ENCODE data around the gene TMEM11. TPM values are rescaled to one million over a fixed set of nuclear protein-coding genes. Genes with fewer than 3 reads are reported as not detected.

Gene TMEM11
- total and polyA plus RNA-seq, 2 experiments from 2014 or later = 29.4 to 66.5 TPM

- no peaks in the 10 kb centered on the region for H4K20me1 ChIP-seq (ENCODE audit: insufficient read depth)
Measured at GRCh38 chr17:21204935-21205334, 9.0 kb downstream of the TMEM11 start.

GRCh38 chr17:21202512-21202911 lies 11.4 kb downstream of the TMEM11 start:
- in situ Hi-C loops (cut with MboI) = no loop called here

More at GRCh38 chr17:21204935-21205334, 9.0 kb downstream of the TMEM11 start:
- H3K9ac ChIP-seq = no peak overlapping the region
- no peaks in the 10 kb centered on the region for H3K9me2 ChIP-seq (ENCODE audit: insufficient read depth)
- peaks cover 32% of the 10 kb centered on the region for H3K4me1 ChIP-seq (ENCODE audit: insufficient read depth)
- TF ChIP-seq EZH2 (IDR thresholded peaks at IDR 0.05; ENCODE audit: insufficient read depth, poor library complexity, severe bottlenecking) = no peak
- no peak for TF ChIP-seq EZH2phosphoT487 (IDR thresholded peaks at IDR 0.05; ENCODE audit: insufficient read depth, low read depth)
- no peak overlapping the region for H3K4me3 ChIP-seq
- no peak for DNase-seq
- no peak overlapping the region for H3K4me2 ChIP-seq (ENCODE audit: unreplicated experiment)
- 0 out of 2 replicates have a peak, but pooled peaks cover 2% of the 10 kb centered on the region for H3F3A ChIP-seq (ENCODE audit: insufficient read depth)
- H3K9me3 ChIP-seq (ENCODE audit: low read depth) = no peaks in the 10 kb centered on the region
- no peak overlapping the region for H3K27ac ChIP-seq
- no peak overlapping the region for H2AFZ ChIP-seq
- peaks cover 6% of the 10 kb centered on the region; the same call in 1 of the 2 replicates for H3K36me3 ChIP-seq (ENCODE audit: low read depth)
- in situ Hi-C loops (cut with MboI) = no loop called here
- peaks cover 100% of the 10 kb centered on the region for H3K79me2 ChIP-seq (ENCODE audit: insufficient read depth)
- no peaks in the 10 kb centered on the region for H3K27me3 ChIP-seq (replicated peaks; ENCODE audit: insufficient read depth)
- 72 to 79% methylated on average over 9 of the region's 9 CpGs for WGBS, 2 experiments (ENCODE audit: low coverage in 1 of 2, low lambda C conversion rate in 2 of 2, missing lambda C conversion rate in 2 of 2)

GRCh38 chr17:21201874-21202273 lies 12.1 kb downstream of the TMEM11 start:
- no peaks in the 10 kb centered on the region for H3K27me3 ChIP-seq (replicated peaks; ENCODE audit: insufficient read depth)
- H3K4me2 ChIP-seq (ENCODE audit: unreplicated experiment) = no peak overlapping the region
- no peak overlapping the region for H2AFZ ChIP-seq
- no peaks in the 10 kb centered on the region for H4K20me1 ChIP-seq (ENCODE audit: insufficient read depth)
- H3F3A ChIP-seq (ENCODE audit: insufficient read depth) = peaks cover 12% of the 10 kb centered on the region; the same call in 1 of the 2 replicates
- peaks cover 27% of the 10 kb centered on the region for H3K4me1 ChIP-seq (ENCODE audit: insufficient read depth)
- no peak for DNase-seq
- H3K9me3 ChIP-seq (ENCODE audit: low read depth) = no peaks in the 10 kb centered on the region
- peak overlapping the region; percentile 33 for H3K27ac ChIP-seq
- in situ Hi-C loops (cut with MboI) = no loop called here
- H3K9ac ChIP-seq = no peak overlapping the region
- no peak overlapping the region for H3K4me3 ChIP-seq
- TF ChIP-seq EZH2phosphoT487 (IDR thresholded peaks at IDR 0.05; ENCODE audit: insufficient read depth, low read depth) (no peak), EZH2 (IDR thresholded peaks at IDR 0.05; ENCODE audit: insufficient read depth, poor library complexity, severe bottlenecking) (no peak)
- peaks cover 100% of the 10 kb centered on the region for H3K79me2 ChIP-seq (ENCODE audit: insufficient read depth)
- 87 to 92% methylated on average over 11 of the region's 11 CpGs for WGBS, 2 experiments (ENCODE audit: low coverage in 1 of 2, low lambda C conversion rate in 2 of 2, missing lambda C conversion rate in 2 of 2)
- H3K9me2 ChIP-seq (ENCODE audit: insufficient read depth) = no peaks in the 10 kb centered on the region
- peaks cover 17% of the 10 kb centered on the region; the same call in 1 of the 2 replicates for H3K36me3 ChIP-seq (ENCODE audit: low read depth)

More at GRCh38 chr17:21202512-21202911, 11.4 kb downstream of the TMEM11 start:
- Histone ChIP-seq H3K9ac (no peak overlapping the region), H3K27me3 (replicated peaks; ENCODE audit: insufficient read depth) (no peaks in the 10 kb centered on the region), H3K79me2 (ENCODE audit: insufficient read depth) (peaks cover 100% of the 10 kb centered on the region), H3K9me3 (ENCODE audit: low read depth) (no peaks in the 10 kb centered on the region), H2AFZ (no peak overlapping the region), H3K4me3 (no peak overlapping the region), H3K36me3 (ENCODE audit: low read depth) (peaks cover 17% of the 10 kb centered on the region; the same call in 1 of the 2 replicates), H4K20me1 (ENCODE audit: insufficient read depth) (no peaks in the 10 kb centered on the region), H3K9me2 (ENCODE audit: insufficient read depth) (no peaks in the 10 kb centered on the region), H3F3A (ENCODE audit: insufficient read depth) (peaks cover 12% of the 10 kb centered on the region; the same call in 1 of the 2 replicates), H3K27ac (no peak overlapping the region), H3K4me1 (ENCODE audit: insufficient read depth) (peaks cover 27% of the 10 kb centered on the region), H3K4me2 (ENCODE audit: unreplicated experiment) (no peak overlapping the region)
- 80 to 82% methylated on average over 10 to 12 of the region's 12 CpGs for whole genome bisulfite sequencing, 2 experiments (ENCODE audit: low coverage in 1 of 2, low lambda C conversion rate in 2 of 2, missing lambda C conversion rate in 2 of 2)
- TF ChIP-seq EZH2phosphoT487 (IDR thresholded peaks at IDR 0.05; ENCODE audit: insufficient read depth, low read depth) = no peak
- TF ChIP-seq EZH2 (IDR thresholded peaks at IDR 0.05; ENCODE audit: insufficient read depth, poor library complexity, severe bottlenecking) = no peak
- no peak for DNase-seq

GRCh38 chr17:21201298-21201595 lies 12.7 kb downstream of the TMEM11 start:
- Histone ChIP-seq H3K27me3 (replicated peaks; ENCODE audit: insufficient read depth) (no peaks in the 10 kb centered on the region), H3K4me1 (ENCODE audit: insufficient read depth) (peaks cover 27% of the 10 kb centered on the region), H3K79me2 (ENCODE audit: insufficient read depth) (peaks cover 100% of the 10 kb centered on the region), H3K9ac (peak overlapping the region; percentile 37), H3K36me3 (ENCODE audit: low read depth) (peaks cover 12% of the 10 kb centered on the region; the same call in 1 of the 2 replicates), H3K27ac (peak overlapping the region; percentile 33), H3F3A (ENCODE audit: insufficient read depth) (peaks cover 12% of the 10 kb centered on the region; the same call in 1 of the 2 replicates), H4K20me1 (ENCODE audit: insufficient read depth) (no peaks in the 10 kb centered on the region), H3K4me2 (ENCODE audit: unreplicated experiment) (peak overlapping the region; percentile 9), H3K9me3 (ENCODE audit: low read depth) (no peaks in the 10 kb centered on the region), H3K9me2 (ENCODE audit: insufficient read depth) (no peaks in the 10 kb centered on the region), H2AFZ (no peak overlapping the region), H3K4me3 (no peak overlapping the region)
- TF ChIP-seq EZH2 (IDR thresholded peaks at IDR 0.05; ENCODE audit: insufficient read depth, poor library complexity, severe bottlenecking) = no peak
- in situ Hi-C loops (cut with MboI) = no loop called here
- 14 to 23% methylated on average over 5 of the region's 5 CpGs for WGBS, 2 experiments (ENCODE audit: low coverage in 1 of 2, low lambda C conversion rate in 2 of 2, missing lambda C conversion rate in 2 of 2)
- peak; percentile 71 for DNase-seq

Measured in GM23248 (cell line).